OCI-LY3 (cell line): ENCODE measurements around the gene RASL12.

Experiments
- H2AFZ ChIP-seq: fragments of 200-600, 300-600 bp; shearing (Covaris generic); 2 replicates; pipeline ENCODE4 v1.6.0; 2014; ENCODE audit warnings: antibody characterized with exemption, low read depth, low read length
- H3K27ac ChIP-seq: fragments of 200-600, 300-600 bp; sonication (generic); 2 replicates; pipeline ENCODE4 v1.5.1; 2014; ENCODE audit warnings: mild to moderate bottlenecking, low read length, moderate library complexity, mixed read lengths
- H3K27me3 ChIP-seq: fragments of 200-600, 300-600 bp; sonication (generic); 2 replicates; pipeline ENCODE4 v1.6.1; 2014; ENCODE audit warnings: low read depth, low read length, mixed read lengths
- H3K36me3 ChIP-seq: fragments of 200-600, 300-600 bp; sonication (generic); replicated peaks from 2 replicates; pipeline ENCODE3; 2014; ENCODE audit warnings: low read depth, low read length, mixed read lengths
- H3K4me1 ChIP-seq: fragments of 300-600, 200-600 bp; sonication (generic); 2 replicates; pipeline ENCODE4 v1.6.1; 2014; ENCODE audit warnings: low read length, mixed read lengths
- H3K4me2 ChIP-seq: fragments of 200-600, 300-600 bp; sonication (generic); 2 replicates; pipeline ENCODE4 v1.6.1; 2014; ENCODE audit warnings: low read length, mixed read lengths
- H3K4me3 ChIP-seq: fragments of 300-600, 200-600 bp; sonication (generic); 2 replicates; pipeline ENCODE4 v1.5.1; 2014; ENCODE audit warnings: antibody characterized with exemption, mild to moderate bottlenecking, low read length, moderate library complexity
- H3K79me2 ChIP-seq: fragments of 300-600, 200-600 bp; shearing (Covaris generic); 2 replicates; pipeline ENCODE4 v1.6.1; 2014; ENCODE audit warnings: mild to moderate bottlenecking, low read length, mixed read lengths
- H3K9ac ChIP-seq: fragments of 300-600, 200-600 bp; shearing (Covaris generic); 2 replicates; pipeline ENCODE4 v1.6.0; 2014; ENCODE audit warnings: mild to moderate bottlenecking, low read length, moderate library complexity
- H3K9me3 ChIP-seq: fragments of 200-600, 300-600 bp; shearing (Covaris generic); 2 replicates; pipeline ENCODE4 v1.6.1; 2014; ENCODE audit warnings: low read length, mixed read lengths; ENCODE audit not compliant: insufficient read depth
- H4K20me1 ChIP-seq: fragments of 200-600, 300-600 bp; sonication (generic); 2 replicates; pipeline ENCODE4 v1.6.1; 2016; ENCODE audit warnings: low read length, mixed read lengths; ENCODE audit not compliant: insufficient read depth
- EZH2phosphoT487 ChIP-seq: fragments of 200-600 bp; shearing (Covaris generic); IDR thresholded peaks from 2 replicates; pipeline ENCODE4 v1.6.1; 2018; ENCODE audit warnings: antibody characterized with exemption, mixed run types, low read depth
- TF ChIP-seq, protein P1 (sequence below): fragments of 200-600, 300-600 bp; sonication (generic); IDR thresholded peaks from 2 replicates; pipeline ENCODE4 v1.5.1; 2014; ENCODE audit warnings: antibody characterized with exemption, low read length, low read depth

RASL12 gene

DNA sequence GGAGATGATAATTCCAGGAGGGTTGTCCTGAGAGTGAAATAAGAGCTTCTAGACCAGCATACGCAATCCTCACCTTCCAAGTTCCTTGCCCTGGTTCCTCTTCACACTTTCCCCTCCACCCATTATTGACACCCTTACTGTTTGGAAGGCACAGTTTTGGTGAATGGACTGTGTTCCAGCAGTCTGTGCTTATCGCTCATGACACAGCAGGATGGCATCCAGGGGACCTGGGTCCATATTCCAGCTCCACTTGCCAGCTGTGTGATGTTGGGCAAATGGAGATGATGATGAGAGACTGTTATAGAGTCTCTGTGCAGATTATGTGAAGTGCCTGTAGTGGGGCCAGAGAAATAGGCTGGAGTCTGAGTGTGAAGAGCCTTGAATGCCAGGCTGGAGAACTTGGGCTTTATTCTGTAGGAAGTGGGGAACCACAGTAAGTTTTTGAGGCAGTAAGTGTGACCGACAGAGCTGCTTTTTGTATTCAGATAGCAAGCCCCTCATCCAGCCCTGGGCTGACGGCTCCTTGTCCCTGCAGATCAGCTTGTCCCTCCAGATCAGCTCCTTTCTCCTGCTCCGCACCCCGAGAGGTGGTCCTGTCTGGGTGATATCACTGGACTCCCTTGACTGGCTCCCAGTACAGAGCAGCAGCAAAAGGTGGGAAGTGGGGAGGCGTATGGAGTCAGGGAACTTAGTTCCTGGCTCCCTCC, 16.9 kb upstream of the RASL12 start:
- Histone ChIP-seq H3K79me2 (no peaks in the 10 kb centered on the region), H3K36me3 (no peaks in the 10 kb centered on the region), H4K20me1 (no peaks in the 10 kb centered on the region), H3K4me2 (no peak overlapping the region), H3K27me3 (peaks cover 44% of the 10 kb centered on the region), H3K4me1 (no peaks in the 10 kb centered on the region), H3K4me3 (no peak overlapping the region), H3K9ac (no peak overlapping the region), H3K9me3 (no peaks in the 10 kb centered on the region), H3K27ac (no peak overlapping the region), H2AFZ (no peak overlapping the region)
- TF ChIP-seq, protein P1, sequence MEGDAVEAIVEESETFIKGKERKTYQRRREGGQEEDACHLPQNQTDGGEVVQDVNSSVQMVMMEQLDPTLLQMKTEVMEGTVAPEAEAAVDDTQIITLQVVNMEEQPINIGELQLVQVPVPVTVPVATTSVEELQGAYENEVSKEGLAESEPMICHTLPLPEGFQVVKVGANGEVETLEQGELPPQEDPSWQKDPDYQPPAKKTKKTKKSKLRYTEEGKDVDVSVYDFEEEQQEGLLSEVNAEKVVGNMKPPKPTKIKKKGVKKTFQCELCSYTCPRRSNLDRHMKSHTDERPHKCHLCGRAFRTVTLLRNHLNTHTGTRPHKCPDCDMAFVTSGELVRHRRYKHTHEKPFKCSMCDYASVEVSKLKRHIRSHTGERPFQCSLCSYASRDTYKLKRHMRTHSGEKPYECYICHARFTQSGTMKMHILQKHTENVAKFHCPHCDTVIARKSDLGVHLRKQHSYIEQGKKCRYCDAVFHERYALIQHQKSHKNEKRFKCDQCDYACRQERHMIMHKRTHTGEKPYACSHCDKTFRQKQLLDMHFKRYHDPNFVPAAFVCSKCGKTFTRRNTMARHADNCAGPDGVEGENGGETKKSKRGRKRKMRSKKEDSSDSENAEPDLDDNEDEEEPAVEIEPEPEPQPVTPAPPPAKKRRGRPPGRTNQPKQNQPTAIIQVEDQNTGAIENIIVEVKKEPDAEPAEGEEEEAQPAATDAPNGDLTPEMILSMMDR, result no peak

DNA sequence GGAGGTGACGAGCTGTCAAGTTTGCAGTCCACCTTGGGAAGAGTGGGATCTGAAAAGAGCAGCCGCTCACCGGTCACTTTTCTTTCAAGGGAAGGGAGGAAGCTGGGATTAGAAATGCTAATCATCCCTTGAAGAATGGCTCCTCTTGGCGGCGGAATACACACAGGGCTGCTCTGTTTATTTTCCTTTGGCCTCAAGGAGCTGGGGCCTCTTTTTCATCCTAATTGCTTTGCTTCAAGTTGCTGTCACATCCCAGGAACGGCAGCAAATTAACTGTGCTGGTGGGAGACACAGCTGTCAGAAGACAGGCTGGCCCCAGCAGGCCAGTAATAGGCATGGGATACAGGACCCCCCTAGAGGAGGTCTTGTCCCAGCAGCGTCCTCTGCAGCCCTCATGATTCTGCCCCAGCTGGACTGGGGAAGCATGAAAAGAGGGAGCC, 15.5 kb upstream of the RASL12 start:
- Histone ChIP-seq H3K9ac (no peak overlapping the region), H2AFZ (no peak overlapping the region), H3K4me3 (no peak overlapping the region), H3K9me3 (no peaks in the 10 kb centered on the region), H4K20me1 (no peaks in the 10 kb centered on the region), H3K27me3 (peaks cover 46% of the 10 kb centered on the region), H3K79me2 (no peaks in the 10 kb centered on the region), H3K4me1 (no peaks in the 10 kb centered on the region), H3K36me3 (no peaks in the 10 kb centered on the region), H3K27ac (no peak overlapping the region), H3K4me2 (no peak overlapping the region)
- TF ChIP-seq, protein P1, result no peak
- TF ChIP-seq EZH2phosphoT487, result no peak

DNA sequence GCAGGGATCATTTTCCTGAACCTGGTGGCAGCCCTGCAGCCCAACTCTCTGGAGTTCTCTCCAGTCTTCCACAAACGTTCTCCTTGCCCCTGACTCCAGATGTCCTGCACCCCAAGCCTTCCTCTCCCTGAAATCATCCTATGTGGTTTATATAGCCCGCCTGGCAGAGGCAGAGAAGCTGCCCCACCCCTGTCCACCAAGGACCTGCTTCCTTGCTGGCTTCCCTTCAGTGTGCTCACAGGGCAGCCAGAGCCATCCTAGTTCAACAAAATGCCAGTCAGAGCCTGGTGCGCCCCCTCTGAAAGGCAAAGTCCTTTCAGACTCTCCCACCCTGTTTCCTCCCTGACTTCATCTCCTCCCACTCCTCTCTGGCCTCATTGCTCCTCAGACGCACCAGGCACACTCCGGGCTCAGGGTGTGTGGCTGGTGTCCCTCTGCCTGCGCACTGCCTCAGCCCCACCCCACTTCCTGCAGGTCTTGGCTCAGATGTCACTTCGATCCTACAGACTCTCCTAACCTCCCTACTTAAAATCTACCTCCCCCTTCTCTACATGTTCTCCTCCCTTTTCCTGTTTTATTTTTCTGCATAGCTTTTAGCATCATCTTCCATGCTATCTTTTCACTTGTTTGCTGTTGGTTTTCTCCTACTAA, 14.6 kb upstream of the RASL12 start:
- no peaks in the 10 kb centered on the region for H3K9me3 ChIP-seq
- H3K27me3 ChIP-seq, result peaks cover 46% of the 10 kb centered on the region
- H3K4me3 ChIP-seq, result no peak overlapping the region
- no peak overlapping the region for H3K9ac ChIP-seq
- no peaks in the 10 kb centered on the region for H3K36me3 ChIP-seq
- no peak overlapping the region for H3K27ac ChIP-seq
- H3K79me2 ChIP-seq, result no peaks in the 10 kb centered on the region
- no peaks in the 10 kb centered on the region for H4K20me1 ChIP-seq
- no peak for TF ChIP-seq EZH2phosphoT487
- TF ChIP-seq, protein P1, result no peak
- no peak overlapping the region for H3K4me2 ChIP-seq
- no peak overlapping the region for H2AFZ ChIP-seq
- H3K4me1 ChIP-seq, result no peaks in the 10 kb centered on the region

DNA sequence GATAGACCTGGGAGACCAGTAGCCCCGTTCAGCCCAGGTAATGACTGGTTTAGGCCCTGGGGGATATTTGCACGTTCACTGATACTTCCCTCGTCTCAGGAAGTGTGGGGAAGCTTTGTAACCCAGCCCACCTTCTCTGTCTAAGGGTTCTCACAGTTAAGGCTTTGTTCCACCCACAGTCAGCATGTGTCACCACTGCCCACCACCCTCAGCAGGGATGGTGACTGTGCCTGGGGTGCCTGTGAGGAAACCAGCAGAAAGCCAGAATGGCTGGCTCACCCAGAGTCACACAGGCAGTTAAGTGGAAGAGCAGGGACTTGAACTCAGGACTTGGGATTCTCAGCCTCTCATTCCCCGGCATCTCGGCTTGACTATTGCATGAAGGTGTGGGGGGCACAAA, 14.0 kb upstream of the RASL12 start:
- H3K27ac ChIP-seq, result no peak overlapping the region
- H3K4me3 ChIP-seq, result no peak overlapping the region
- H3K4me1 ChIP-seq, result no peaks in the 10 kb centered on the region
- no peaks in the 10 kb centered on the region for H3K9me3 ChIP-seq
- no peak overlapping the region for H2AFZ ChIP-seq
- no peaks in the 10 kb centered on the region for H3K79me2 ChIP-seq
- H4K20me1 ChIP-seq, result no peaks in the 10 kb centered on the region
- TF ChIP-seq, protein P1, result no peak
- TF ChIP-seq EZH2phosphoT487, result no peak
- H3K4me2 ChIP-seq, result no peak overlapping the region
- H3K36me3 ChIP-seq, result no peaks in the 10 kb centered on the region
- H3K27me3 ChIP-seq, result peaks cover 46% of the 10 kb centered on the region
- H3K9ac ChIP-seq, result no peak overlapping the region
